Retinal pigment epithelial cell (primary cell): ENCODE measurements around the gene CDYL2.

Experiments used
- DNase-seq: peaks from one replicate; pipeline ENCODE4 v3.0.0-alpha.2; 2010; ENCODE audit warnings: low read depth
- H3K4me3 ChIP-seq: 2 replicates; pipeline ENCODE4 v1.5.1; 2011; ENCODE audit warnings: mild to moderate bottlenecking, low read length, control low read depth, moderate library complexity
- CTCF ChIP-seq: conservative IDR thresholded peaks from 2 replicates; pipeline ENCODE4 v1.5.1; 2011; ENCODE audit warnings: low read depth, low read length, control low read depth, inconsistent platforms

CDYL2 gene

DNA sequence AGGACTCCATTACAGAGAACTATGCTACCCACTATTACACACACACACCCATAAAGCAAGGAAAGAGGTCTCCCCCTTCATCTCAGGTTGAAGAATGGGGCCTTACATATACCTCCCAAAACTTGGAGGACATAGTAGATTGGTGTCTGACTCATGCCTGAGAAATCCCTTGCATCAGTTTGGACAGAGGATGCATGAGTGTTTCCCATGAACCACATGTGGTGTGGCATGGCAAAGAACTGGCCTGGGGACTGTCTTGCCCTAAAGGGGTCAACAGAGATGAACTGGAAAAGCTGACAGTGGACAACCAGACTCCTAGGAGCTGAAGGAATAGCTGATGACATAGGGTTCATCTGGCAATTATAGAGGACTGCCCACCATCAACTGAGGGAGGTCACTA, 209.6 kb downstream of the CDYL2 start:
- H3K4me3 ChIP-seq: no peak overlapping the region
- TF ChIP-seq CTCF: no peak
- no peak for DNase-seq

- H3K4me3 ChIP-seq: no peak overlapping the region
- no peak for TF ChIP-seq CTCF
- DNase-seq: no peak
Observed at GRCh38 chr16:80592273-80592672, 212.1 kb downstream of the CDYL2 start.

DNA sequence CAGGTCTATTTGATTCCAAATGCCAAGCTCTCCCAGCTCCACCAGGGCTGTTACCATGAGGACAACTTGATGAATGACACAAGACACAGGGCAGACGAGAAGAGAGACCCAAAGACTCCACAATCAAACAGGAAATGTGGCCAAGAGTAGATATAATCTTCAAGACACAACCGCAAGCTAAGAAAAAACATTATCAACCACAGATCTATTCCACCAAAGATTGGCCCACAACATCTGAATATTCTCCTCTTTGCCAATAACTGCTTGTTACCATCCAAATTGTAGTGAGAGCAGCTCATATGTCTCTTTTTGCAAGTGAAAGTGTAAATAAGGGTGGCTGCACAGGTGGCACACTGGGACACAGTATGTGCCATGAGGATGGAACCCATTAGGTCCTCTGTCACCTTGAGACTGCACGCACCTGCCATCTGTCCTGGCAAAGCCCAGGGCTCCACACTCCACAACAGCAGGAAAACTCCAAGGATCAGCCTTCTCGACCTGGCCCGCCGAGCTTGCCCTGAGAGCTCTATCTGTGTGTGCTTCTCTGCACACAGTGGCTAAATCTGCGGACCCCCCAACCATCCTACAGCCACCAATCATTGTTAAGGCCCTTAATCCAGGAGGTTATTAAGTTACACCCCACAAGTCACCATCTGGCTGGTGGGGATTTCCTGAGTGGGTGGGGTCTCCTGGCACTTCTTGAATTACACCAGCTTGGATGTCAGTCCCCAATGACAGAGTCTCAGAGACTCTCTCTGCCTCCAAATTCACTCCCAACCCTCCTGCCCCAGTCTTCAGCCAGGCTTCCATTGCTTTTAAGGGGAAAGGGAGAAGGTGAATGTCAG, 213.1 kb downstream of the CDYL2 start:
- DNase-seq: no peak
- no peak overlapping the region for H3K4me3 ChIP-seq
- no peak for TF ChIP-seq CTCF

- no peak for DNase-seq
- no peak for TF ChIP-seq CTCF
Observed at GRCh38 chr16:80587071-80587470, 217.3 kb downstream of the CDYL2 start.

DNA sequence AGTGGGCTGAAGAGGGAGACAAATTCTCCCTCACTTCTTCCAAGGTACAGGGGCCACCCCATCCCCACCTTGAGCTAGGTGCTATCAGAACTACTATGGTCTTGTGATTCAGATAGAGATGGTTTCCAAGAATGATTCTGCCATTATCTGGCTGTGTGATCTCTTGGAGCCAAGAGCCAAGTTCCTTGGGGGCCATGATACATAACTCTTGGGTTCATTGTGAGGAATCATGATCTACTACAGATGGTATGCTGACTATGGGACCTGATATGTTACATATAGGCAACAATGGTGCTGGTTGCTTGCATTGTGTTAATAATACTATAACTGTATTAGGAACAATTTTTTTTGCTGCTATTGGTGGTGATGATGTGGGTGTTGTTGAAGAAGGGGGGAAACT, 217.9 kb downstream of the CDYL2 start:
- TF ChIP-seq CTCF: no peak
- no peak overlapping the region for H3K4me3 ChIP-seq
- no peak for DNase-seq

More at GRCh38 chr16:80587071-80587470, 217.3 kb downstream of the CDYL2 start:
- no peak overlapping the region for H3K4me3 ChIP-seq

GRCh38 chr16:80585764-80586163, 218.6 kb downstream of the CDYL2 start:
- H3K4me3 ChIP-seq: no peak overlapping the region
- DNase-seq: no peak
- TF ChIP-seq CTCF: no peak

- H3K4me3 ChIP-seq: no peak overlapping the region
- TF ChIP-seq CTCF: no peak
- DNase-seq: peak; percentile 30
Observed at GRCh38 chr16:80583466-80583865, 220.9 kb downstream of the CDYL2 start.
